ENCODE measurements around the gene BDNF. TPM values are rescaled to one million over a fixed set of nuclear protein-coding genes. Genes with fewer than 3 reads are reported as not detected.
A peak's percentile ranks its signal among the peaks of the same experiment; 100 is the strongest.
"Not testable (repeated sequence)": the region's sequence is repeated elsewhere in the genome, so short reads cannot be mapped to it uniquely, and the experiment has no call there.

Gene BDNF
- total RNA-seq, 1 donor from 2014 or later = 2.9 TPM

DNA sequence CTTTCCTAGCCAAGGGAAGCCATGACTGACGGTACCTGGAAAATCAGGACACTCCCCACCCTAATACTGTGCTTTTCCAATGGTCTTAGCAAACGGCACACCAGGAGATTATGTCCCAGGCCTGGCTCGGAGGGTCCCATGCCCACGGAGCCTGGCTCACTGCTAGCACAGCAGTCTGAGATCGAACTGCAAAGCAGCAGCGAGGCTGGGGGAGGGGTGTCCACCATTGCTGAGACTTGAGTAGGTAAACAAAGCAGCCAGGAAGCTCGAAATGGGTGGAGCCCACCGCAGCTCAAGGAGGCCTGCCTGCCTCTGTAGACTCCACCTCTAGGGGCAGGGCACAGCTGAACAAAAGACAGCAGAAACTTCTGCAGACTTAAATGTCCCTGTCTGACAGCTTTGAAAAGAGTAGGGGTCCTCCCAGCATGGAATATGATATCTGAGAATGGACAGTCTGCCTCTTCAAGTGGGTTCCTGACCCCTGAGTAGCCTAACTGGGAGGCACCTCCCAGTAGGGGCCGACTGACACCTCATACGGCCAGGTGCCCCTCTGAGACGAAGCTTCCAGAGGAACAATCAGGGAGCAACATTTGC is 34.6 kb downstream of the BDNF start:
- DNase-seq = not testable (repeated sequence)

DNA sequence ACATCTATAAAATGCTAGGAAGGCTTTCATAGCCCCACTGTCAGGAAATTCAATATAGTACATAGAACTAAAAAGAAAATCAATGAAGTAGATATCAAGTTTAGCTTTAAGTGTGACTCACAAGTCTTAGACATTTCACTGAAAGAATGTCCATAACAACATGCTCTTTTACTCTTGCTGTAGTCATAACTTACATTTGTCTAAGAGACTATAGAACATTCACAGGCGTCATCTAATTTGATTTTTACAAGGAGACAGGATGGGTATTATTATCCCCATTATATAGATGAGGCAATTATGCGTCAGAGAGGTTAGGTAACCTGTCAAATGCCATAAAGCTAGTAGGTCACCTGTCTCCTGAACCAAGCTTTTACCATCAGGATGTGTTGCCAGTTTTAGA is 36.9 kb downstream of the BDNF start:
- DNase-seq = no peak

DNA sequence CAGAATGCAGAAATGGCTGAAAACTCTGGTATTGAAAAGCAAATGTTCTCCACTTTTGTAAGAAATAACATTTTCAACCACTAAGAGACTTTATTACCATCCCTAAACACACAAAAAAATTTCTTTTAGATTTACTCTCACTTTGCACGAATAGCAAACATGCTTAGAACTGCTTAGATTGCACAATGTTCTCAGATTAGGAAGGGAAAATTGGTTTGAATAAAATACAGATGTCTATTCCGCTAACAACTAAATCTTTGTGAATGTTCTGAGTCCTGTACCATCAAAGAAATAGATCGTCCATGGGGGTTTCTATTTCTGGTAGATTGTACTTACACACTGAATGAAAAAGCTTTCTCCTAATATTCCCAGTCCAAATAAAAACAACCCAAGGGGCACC is 40.1 kb downstream of the BDNF start:
- DNase-seq = peak; percentile 11

DNA sequence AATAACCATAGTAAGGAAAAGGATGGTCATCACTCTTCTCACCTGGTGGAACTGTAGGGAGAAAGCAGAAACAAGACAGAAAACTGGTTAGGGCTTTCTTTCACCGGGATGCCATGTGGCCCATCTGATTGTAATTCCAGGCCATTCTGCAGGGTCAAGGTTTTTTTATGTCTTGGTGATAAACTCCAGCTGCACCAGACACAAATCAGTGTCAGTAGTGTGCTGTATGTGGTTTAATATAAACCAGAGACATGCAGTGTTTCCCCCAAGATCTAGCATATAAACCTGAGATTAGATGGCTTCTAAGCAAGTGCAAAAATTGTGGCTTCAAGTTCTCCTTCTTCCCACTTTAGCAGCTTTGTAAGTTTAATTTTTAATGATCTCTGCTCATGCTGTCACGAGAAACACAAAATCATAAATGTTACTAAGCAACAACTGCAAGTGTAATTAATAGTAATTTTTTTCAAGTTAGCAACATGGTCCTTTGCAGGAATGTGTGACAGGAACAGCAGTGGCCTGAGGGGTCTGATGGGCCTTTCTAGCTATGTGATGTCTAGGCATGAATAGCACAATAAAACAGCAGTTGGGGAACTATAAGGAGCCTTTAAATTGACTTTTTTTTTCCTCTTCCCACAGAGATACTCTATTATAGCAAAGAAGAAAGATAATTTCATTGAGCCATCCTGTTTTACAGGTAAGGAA is 41.6 kb downstream of the BDNF start:
- no peak for DNase-seq

DNA sequence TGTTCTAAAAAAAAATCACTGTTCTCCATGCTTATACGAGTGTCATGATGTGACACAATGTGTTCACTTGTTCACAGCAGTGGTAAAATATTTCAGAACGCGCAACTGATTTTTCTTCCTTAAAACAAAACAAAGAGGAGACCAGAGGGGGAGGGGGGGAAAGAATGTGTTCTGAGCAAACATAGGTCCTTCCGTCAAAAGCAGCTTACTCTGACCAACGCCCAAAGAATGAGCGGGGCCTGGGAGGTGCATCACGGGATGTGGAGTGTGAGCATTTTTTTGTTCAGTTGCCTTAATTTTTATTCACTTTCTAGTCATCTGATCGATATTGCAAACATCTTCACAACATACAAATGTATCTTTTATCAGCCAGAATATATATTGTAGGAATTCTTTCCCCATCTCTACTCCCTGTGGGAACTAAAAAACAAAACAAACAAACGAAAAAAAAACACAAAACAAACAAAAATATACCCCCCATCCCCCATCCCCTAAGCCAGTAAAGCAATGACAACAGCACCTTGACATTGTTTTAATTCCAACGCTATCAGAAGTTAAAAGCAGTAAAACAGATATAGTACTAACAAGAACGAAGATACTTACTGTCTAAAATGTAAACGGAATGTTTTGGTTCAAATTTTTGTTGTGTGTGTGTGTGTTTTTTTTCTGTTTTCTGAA is 43.3 kb downstream of the BDNF start:
- no peak for DNase-seq

DNA sequence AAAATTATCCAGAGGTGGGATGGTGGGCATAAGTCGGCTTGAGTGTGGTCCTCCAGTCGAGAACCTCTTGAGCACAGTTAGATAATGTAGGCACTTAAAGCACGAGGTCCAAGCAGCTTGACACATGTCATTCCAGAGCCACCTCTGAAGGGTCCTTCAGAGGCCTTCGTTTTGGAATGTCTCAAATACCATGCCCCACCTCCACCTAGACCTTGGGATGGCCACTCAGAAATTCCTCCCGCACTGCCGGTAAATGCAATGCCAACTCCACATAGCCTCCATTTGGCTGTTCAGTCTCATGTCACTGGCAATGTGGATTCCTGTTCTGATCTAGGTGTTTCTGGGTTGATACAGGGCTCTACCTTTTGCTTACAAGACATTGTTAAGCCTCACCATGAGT is 43.9 kb downstream of the BDNF start:
- no peak for DNase-seq

DNA sequence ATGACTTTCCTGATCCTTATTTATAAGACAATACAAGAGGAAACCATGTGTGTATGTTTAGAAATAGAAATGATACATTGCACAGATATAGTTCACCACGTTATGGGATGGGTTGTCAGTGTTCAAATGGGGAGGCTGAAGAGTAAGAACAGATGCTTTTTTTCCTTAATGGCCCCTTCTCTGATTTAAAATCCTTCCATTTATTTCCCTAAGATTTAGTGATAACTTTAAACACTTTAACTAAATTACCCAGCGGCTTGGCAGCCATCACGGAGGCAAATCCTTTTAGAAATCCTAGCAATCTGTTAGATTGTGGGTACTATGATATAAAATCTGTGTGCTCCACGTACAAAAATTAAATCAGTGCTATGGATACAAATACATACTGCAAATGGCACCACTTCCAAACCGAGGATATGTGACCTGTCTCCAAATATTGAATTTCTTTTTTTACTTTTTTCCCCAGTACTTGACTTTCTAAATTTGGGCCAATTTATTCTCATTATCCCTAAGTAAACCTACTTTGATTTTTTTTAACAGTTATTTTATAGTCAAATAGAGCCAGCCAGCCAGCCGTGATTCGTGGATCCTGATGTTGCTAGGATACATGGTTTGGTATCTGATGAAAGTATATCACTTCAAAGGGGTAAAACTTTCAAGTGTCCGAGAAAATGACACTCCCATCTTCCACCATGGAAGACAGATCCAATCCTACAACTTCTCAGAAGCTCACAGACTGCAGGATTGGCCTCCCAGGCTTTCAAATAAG is 46.1 kb downstream of the BDNF start:
- DNase-seq = no peak

DNA sequence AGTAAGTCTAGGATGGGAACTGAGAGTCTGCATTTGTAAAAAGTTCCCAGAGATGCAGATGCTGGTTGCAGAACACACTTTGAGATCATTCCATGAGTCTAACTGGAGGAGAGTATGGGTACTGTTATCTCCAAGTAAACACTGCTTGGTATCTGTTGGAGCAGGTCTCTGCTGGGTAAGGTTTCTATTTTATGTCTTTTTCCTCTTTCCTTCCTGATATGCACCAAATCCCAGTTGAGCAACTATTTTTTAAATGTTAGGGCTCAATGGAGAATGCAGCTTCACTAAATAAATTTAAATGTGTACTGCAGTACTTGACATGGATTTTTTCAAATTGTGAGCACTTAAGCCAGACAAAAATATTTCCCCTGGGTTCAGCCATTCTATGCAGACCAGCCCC is 48.5 kb downstream of the BDNF start:
- DNase-seq = no peak

DNA sequence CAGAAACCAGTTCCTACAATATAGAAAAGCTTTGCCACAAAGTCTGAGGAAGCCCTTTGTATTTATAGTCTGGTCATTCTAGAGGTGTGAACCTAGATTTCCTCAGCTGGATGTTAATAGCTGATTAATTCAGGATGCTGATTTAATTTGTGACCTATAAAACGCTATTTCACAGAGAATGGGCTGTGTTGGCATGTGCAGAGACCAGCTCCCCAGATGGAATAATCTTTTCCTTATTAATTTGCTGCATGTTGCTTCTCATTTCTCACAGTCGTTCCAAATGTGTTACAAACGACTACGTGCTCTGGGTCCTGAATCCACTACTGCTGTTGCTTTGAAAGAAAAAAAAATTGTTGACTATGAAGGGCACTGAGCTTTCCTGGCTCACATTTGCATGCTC is 49.3 kb downstream of the BDNF start:
- DNase-seq = peak; percentile 12

DNA sequence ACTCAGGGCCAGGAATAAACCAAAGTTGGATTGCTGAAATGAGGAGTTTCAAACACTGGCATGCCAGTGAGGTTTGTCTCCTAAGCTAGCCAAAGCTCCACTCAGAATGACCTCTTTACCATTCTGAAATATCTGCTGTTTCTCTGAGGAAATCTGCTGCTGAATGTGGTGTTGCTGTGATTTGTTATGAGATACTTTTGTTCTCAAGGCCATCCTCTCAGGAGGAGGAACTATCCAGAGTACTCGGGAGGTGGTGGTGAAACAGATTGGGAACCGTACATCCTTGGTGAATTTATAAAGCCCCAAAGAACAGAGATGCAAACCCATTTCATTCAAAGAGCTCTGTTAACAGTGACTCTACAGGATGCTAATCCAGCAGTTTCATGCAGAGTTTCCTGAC is 50.5 kb downstream of the BDNF start:
- DNase-seq = no peak

DNA sequence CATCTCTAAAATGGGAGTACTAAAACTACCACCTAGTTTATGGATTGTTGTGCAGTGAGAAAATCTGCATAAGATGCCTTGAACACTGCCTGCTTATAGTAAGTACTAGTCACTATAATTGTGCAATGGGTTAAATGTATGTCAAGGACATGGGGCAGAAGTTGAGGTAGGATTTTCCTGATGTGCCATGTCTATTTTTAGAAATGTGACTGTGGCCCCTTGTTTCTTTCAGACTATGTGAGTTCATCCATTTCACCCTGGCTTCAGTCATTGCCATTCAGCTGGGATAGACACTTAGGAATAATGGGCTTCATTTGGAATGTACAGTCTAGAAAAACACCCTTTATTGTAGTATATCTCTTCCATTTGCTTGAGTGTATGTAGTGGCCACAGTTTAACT is 51.4 kb downstream of the BDNF start:
- no peak for DNase-seq

DNA sequence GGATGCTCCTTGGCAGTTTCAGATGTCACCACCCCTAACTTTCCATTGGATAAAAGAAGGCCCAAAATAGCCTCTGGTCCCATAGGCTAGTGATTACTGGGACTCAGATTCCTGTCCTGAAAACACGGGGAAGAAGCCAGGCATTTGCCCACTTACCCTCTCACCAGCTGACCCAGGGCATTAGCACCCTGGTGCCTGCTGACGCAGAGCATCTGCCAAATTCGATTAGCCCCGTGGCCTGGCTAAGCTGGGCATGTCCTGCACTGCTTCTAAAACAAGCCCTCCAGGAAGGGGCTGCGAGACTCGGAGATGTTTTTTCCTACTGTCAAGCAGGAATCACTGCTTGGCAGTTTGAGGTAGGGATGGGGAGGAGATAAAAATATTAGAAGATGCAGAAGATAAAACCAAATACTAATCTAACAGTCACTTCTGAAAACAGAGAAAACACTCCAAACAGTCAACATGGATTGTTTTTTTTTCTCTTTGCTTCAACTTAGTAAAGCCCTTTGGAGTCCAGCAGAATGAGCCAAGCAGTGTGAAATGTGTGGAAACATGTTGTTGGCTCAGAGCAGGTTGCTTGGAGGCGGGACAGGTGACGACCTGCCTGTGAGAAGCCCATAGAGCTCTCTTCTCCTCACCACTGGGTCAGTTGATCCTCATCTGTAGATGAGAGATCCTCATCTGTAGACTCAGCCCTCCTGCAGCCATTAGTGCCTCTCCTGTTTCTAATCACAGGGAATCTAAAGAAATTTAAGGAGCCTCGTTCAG is 54.0 kb downstream of the BDNF start:
- no peak for DNase-seq

DNA sequence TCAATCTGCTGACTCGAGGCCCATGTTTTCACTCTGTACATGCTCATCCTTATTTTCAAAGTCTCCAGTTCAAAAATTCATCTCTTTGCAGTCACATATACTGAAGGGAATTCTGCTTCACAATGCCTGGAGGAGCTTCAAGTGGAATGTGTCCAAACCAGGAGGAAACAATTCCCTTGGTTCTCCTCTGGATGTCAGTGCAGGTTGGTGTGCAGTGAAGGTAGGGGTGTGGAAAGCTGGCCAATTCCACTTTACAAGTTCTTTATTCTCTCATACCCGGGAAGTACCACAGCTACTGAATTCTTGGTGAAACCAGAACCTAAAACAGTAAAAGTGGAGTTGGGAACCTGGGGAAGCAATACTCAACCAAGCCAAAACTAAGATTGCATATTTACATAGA is 57.3 kb downstream of the BDNF start:
- no peak for DNase-seq

DNA sequence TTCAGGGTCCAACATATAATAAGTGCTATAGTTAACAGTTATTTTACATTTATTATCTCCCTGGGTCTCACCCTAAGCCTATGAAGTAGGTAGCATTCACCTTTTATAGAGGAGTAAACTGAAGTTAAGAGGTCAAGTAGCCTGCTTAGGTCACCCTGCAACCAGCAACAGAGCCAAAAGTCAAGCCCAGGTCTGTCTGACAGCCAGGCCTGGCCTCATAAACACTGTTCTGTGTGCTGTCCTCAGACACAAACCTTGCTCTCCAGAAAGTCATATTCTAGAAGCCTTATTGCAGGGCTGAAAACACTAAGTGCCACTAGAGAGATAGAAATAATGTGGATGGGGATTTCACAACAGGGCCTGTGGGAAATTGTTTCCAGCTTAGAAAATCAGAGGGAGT is 59.3 kb downstream of the BDNF start:
- no peak for DNase-seq

DNA sequence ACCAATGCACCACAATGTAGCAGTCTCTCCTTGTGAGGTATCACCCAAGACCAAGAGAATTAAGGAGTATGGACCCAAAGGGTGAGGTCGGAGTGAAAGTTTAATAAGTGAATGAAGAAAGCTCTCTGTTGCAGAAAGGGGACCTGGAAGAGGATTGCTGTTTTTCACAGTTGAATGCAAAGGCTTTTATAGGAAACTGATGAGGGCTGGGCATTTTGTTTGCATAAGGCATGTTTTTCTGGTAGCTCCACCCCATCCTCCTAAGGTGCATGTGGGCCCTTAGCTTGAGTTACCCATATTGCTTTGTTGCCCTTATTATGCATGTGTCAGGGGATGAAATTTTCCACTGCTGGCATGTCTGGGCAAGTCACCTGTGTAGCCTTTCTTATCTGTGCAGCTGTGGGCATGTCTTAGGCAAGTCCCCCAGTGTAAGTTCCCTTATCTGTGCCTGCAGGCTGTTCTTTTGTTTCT is 64.7 kb downstream of the BDNF start:
- DNase-seq = no peak

DNA sequence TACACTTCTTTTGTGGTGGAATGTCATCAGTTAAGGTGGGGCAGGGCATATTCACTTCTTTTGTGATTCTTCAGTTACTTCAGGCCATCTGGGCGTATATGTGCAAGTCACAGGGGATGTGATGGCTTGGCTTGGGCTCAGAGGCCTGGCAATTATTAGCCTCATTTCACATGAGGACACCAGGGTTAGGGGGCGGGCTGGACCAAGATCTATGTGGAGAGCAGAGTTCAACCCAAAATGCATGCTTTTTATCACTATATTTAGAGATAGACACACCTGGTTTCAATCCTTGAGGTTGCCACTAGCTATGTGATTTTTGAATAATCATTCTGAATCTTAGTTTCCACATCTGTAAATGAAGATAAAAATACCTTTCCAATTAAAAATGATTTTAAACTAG is 65.5 kb downstream of the BDNF start:
- DNase-seq = not testable (repeated sequence)

DNA sequence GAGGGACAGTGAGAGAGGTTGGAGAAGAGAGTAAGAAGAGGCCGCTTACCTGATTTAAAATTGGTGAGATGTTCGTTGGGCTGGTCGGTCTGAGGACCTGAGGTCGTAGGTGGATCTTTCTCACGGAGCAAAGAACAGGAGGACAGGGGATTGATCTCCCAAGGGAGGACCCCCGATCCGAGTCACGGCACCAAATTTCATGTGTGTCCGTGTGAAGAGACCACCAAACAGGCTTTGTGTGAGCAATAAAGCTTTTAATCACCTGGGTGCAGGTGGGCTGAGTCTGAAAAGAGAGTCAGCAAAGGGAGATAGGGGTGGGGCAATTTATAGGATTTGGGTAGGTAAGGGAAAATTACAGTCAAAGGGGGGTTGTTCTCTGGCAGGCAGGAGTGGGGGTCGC is 66.0 kb downstream of the BDNF start:
- DNase-seq = not testable (repeated sequence)

DNA sequence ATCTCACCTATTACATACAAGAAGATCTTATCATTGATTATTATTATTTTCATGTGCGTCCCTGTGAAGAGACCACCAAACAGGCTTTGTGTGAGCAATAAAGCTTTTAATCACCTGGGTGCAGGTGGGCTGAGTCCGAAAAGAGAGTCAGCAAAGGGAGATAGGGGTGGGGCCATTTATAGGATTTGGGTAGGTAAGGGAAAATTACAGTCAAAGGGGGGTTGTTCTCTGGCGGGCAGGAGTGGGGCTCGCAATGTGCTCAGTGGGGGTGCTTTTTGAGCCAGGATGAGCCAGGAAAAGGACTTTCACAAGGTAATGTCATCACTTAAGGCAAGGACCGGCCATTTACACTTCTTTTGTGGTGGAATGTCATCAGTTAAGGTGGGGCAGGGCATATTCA is 71.2 kb downstream of the BDNF start:
- not testable (repeated sequence) for DNase-seq

DNA sequence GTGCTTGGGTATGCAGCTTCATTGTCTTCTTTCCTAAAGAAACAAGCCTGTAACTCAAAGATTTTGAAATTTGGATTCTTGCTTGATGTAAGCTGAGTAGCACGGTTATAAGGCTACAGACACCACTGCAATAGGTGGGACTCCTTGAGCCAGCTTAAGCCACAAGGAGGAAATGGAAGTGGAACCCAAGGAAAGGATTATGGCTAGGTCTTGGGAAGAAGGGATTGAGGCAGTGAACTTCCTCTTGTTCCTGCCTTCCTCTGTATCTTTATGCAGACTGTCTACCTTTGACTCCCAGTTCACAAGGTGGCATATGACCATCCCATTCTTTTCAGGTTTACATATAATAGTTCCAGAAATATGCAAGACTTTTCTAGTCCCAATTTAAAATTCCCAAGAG is 72.3 kb downstream of the BDNF start:
- no peak for DNase-seq

DNA sequence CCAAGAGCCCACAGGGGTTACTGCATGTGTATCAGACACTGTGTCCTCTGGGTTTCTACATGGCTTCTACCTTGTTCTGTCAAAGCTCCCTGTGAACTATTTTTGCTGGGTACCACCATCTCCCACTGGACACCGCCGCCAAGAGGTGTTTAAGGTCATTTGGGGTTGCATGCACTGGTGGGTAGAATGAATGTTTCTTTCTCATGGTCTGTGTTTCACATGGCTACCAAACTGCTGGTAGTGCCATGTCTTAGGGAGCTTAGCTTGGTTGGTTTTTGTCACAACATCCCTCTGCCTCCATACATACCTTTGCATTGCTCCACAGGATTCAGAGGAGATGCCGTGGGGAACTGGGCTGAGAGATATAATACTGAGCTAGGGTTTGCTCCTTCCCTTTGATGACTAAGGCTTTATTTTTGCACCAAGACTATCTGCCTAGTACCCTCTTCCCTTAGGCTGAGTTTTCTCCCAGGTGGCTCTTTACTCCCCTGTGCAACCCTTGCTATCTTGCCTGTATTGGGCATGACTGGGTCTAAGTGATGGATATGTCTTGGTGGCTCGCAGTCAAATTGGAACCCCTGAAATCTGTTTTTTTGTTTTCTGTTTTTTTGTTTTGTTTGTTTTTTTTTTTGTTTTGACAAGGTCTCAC is 73.2 kb downstream of the BDNF start:
- DNase-seq = no peak

DNA sequence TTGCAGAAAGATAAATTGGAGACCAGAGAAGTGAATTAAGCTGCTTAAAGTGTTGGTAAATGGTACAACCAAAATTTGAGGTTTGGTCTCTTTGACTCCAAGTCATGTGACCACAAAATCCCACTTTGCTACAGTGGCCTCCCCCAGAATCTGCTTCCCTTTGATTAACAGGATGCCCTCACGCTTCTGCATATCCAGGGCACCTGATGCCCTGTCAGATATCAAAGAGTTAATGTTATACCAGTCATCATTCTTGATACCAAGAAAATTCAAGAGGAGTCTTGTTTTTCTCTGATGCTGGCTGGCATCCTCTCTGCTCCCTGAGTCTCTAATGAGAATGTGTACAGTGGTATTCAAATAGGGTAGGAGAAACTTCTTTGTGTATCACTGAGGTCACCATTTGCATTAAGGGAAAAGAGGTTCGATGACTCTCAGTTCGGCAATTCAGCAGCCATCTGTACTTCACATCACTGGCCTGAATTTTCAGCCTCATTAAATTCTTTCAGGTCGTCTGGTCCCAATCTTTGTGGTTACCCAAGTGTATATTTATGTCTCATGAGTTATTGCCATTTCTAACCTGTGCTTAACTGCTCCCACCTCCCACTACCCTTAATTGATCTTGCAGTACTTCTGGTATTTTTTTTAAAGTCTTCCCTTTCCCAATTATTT is 73.9 kb downstream of the BDNF start:
- no peak for DNase-seq

Data from skin of body (tissue), 2 donors.